Hepatocyte (in vitro differentiated cells): ENCODE measurements around the gene TBC1D1.

Source experiments
- CTCF ChIP-seq: fragments of 200-600 bp; sonication (generic); IDR thresholded peaks from 2 replicates; pipeline ENCODE4 v1.5.1; 2016; ENCODE audit warnings: antibody characterized with exemption, mild to moderate bottlenecking; ENCODE audit not compliant: poor library complexity
- EZH2 ChIP-seq: fragments of 200-600 bp; sonication (generic); IDR thresholded peaks from 2 replicates; pipeline ENCODE4 v1.6.1; 2016; ENCODE audit warnings: antibody characterized with exemption, mild to moderate bottlenecking, borderline replicate concordance

GRCh38 chr4:38176165-38176564 is 285.3 kb downstream of the TBC1D1 start:
- TF ChIP-seq EZH2 (no peak), CTCF (no peak)
